ENCODE results near the gene TAF8.
"Not testable (repeated sequence)": the region's sequence is repeated elsewhere in the genome, so short reads cannot be mapped to it uniquely, and the experiment has no call there.

TAF8 gene

DNA sequence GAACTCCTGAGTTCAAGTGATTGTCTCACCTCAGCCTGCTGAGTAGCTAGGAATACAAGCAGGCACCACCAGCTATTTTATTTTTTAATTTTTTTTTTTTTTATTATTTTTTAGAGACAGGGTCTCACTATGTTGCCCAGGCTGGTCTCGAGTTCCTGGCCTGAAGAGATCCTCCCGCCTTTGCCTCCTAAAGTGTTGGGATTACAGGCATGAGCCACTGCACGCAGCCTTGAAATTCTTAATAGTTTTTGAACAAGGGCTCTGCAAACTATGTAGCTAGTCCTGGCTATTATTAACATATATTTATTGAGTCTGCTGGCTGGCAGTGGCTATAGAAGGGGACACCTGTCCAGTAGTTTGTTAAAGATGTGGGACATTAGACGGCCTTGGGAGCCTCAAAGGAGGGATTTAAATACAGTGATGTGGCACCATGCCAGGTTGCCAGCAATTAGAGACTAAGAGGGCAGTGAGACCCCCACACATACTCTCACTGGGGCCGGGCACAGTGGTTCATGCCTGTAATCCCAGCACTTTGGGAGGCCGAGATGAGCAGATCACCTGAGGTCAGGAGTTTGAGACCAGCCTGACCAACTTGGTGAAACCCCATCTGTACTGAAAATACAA, 21.1 kb upstream of the TAF8 start:
- no peak for DNase-seq

GRCh38 chr6:42029881-42030280, 20.4 kb upstream of the TAF8 start:
- DNase-seq = no peak

DNA sequence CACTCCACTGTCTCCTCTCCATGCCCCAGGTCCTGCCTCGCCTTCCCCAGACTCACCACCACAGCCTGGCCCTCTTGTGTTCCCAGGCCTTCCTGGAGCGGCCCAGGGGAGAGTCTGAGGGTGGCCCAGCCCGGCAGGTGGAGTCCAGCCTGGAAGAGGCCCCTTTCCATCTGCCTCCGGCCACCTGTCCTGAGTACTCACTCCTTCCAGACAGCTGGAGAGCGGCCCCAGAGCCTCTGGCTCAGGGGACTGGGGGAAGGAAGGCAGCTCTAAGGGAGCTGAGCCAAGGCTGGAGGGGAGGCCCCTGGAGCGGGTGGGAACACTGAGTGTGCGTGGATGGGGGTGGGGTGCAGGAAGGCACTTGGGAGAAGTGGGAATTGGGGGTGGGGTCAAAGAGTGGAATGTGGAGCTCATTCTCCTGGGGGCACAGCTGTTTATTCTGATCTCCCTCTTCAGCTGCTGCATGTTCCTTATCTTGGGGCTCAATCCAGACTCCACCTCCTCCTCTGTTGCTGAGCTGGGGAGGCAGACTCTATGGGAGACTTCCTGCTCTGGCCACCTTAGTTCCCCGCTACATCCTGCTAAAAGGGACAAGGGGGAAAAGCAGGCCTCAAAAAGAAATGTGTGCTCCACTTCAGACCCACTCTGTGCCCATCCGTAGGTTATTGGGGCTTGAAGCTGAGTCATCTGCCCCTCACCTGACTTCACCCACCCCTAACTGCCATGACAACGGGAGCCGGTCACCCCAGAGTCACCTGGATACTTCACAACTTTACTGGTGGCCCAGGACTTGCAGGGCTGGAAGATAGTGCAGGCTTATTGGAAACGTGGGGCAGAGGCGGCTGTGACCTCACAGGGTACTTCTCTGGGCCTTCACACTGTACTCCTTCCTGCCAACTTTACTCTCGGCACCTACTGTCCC, 19.5 kb upstream of the TAF8 start:
- peak; percentile 88 for DNase-seq

DNA sequence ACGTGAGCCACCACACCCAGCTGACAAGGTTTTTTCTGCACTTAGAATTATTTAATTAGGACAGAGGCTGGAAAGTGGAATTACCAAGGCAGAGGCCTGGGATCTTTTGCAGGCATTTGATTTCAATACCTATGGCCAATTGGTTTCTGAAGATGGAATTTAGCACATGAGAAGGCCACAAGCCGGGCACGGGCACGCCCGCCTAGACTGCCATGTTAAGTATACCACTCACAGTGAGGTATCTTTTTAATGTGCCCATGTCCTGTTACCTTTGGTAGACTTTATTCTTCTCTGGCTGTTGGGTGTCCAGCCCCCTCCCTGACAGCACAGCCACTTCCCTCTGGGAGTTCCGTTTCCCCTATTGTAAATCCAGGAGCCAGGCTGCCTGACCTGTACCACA, 18.0 kb upstream of the TAF8 start:
- no peak for DNase-seq

GRCh38 chr6:42037669-42038068, 12.7 kb upstream of the TAF8 start:
- not testable (repeated sequence) for DNase-seq

DNA sequence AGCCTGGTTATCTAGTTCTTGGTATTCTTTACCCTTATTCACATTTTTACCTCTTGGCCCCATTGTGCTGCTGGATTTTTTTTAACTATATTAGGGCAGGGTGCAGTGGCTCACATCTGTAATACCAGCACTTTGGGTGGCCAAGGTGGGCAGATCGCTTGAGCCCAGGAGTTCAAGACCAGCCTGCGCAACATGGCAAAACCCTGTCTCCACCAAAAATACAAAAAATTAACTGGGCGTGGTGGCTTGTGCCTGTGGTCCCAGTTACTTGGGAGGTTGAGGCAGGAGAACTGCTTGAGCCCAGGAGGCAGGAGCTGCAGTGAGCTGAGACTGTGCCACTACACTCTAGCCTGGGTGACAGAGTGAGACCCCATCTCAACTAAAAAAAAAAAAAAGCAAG, 12.2 kb upstream of the TAF8 start:
- no peak for DNase-seq

DNA sequence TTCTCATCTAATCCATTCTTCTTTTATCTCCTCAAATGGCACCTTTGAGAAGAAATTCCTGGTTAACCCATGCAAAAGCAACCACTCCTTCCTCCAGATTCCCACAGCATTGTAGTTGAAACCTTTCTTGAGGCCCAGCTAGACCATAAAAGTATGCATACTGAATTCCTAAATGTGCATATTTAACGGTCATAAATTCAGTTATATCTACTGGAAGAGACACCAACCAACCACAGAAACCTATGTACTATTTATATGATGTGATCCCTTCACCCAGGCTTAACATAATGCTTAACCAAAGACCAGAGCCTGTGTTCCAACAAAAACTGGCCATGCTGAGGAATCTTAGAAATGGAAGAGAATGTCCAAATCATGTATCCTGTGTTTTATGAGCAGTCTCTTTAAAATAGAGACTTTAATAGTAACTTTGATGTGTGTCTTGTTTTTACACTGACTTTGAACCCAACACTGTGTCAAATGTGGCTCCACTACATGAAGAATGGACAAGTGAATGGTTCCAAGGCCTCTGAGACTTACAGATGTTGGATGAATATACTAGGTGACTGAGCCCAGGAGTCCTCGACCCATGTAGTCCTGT, 11.4 kb upstream of the TAF8 start:
- DNase-seq = no peak

GRCh38 chr6:42040856-42041480, 9.4 kb upstream of the TAF8 start:
- DNase-seq = no peak

DNA sequence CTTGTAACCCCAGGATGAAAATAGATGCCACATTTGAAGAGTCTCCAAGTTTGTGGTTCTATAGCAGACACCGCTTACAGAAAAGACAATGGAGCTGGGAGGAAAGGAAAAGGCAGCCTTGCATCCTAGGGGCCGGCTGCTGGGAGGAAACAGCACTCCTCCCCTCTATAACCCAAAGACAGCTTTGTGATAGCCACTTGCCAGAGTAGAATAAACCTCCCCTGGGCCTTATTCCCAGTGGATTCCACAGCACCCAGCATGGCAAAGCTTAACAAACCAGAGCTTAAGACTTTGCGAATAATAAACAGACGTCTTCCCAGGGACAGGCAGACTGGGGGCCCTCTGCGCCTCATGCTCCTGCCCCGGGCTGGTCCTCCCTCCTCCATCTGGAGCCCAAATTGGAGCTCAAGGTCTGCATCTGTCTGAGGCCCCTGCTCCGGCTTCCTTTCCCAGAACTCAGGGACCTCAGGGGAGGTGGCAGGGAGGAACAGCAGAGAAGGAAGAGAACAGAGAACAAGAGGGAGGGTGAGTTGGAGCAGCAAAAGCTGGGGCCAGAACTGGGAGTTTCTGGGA, 8.8 kb upstream of the TAF8 start:
- DNase-seq = peak; percentile 78

DNA sequence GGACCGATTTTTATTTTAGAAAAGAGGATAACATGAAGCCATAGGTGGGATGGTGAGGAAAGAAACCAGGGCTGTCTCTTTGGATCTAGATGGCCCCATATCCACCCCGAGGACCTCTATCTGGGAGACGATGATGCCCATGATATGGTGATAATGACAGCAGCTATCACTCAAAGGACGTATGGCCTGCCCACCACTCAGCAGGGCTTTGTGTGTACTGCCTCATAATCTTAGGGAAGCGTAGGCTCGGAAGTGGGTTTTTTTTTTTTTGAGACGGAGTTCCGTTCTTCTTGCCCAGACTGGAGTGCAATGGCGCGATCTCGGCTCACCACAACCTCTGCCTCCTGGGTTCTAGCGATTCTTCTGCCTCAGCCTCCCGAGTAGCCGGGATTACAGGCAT, 8.2 kb upstream of the TAF8 start:
- DNase-seq = no peak

DNA sequence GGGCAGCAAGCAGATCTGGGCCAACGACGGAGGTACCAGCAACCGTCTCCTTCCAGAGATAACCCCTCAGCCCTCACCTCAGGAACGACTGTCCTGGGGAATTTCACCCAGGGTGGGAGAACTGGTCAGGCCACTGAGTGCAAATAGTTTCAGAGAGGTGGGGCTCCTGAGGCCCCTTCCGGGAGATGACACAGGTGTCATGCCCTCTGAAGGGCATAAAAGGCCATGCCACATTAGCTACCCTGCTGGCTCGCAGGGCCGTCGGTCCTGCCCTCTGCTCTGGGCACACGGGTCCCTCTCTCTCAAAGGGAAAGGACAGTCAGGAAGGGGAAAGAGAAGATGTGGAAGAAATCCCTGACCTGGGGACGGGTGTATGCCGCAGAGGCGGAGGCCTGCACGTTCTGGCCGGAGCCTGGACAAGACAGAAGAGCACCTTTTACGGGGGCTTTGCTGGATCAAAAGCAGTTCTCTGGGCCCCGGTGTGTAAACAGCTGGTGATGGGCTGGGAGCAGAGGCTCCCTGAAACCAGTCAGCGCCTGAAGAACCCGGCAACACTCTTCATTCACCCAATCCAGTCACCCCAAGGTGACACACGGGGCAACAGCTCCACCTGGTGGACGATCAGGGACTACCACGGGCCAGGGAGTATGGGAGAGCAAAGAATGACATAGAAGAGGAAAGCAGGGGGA, 6.4 kb upstream of the TAF8 start:
- peak; percentile 94 for DNase-seq

DNA sequence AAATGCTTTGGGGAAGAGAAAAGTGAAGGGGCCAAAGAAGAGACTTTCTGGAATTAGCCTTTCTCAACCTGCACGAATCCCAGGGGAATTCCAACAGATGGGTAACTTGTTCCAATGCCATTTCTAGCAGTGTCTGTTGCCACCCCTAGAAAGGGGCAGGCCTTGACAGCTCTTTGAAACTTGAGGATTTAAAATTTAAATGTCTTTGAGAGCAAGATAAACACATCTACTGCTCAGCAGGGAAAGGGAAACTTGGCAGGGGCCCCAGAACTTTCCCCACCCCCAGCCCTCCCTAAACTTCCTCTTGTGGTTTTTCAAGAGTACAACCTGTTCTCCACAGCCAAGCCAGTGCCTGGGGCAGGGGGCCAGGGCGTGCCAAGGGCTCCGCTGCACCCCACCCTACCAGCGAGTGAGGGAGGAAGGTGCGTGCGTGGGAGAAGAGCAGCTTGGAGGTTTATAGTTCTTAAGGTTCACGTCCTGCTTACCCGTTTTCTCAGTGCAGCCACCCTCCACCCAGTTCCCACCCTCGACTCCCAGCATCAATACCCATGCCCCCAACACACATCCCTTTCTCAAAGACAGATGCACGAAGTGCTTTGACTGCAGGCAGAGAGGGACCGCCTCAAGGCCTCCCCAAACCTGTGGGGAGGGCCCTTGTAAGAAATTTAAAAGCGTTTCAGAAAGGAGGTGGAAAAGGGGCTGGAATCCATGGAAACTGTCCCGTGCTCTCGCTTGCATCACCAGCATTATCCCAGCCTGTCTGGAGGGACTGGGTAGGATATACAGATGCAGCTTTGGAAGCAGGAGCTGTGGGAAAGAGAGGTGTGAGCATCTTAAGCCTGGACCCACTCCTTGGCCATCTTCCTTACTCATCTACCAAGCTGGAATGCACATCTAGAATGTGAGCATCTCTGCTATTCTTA, 4.5 kb upstream of the TAF8 start:
- DNase-seq = peak; percentile 87

- no peak for DNase-seq
Measured at GRCh38 chr6:42046464-42047212, 3.7 kb upstream of the TAF8 start.

DNA sequence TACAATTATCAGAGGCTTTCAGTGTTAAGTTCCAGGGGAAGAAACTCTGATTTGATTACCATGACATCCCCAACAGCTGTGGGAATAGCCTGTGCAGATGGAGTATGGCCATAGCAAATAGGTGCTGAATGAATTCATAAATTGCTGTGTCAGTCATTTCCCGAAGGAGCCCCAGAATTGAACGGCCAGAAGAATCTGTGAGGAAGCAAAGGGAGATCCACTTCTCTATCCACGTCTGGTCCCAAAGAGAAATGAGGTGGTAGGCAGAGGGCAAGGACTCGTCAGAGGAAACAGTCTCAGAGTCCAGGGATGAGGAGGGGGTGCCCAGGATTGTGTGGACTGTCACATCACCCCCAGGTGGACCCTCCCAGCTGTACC, 3.1 kb upstream of the TAF8 start:
- DNase-seq = no peak

DNA sequence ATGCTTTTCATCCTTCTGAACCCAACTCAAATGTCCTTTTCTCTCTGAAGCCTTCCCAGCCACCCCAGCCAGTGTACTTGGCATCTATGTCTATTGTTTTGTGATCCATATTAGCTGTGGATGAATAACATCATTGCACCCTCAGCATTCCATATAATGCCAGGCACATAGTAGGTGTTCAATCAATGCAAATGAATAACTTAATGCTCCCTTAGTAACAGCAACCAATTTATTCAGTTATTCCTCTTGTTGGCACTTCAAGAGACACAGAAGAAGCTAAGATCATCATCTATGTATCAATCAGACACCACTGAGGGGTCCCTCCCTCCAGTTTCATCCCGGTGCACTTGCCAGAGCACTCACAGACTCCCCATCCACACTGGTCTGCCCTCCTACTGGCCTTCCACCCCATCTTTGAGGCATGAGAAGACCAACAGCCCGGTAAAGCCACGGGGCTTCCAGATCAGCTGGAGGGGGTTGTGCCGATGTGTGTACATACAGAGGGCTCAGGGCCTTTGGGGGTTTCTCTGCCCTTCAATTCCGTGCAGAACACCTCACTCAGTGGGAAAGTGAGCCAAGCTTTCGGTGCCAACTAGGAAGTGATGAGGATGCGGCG, 2.4 kb upstream of the TAF8 start:
- DNase-seq = no peak

- peak; percentile 33 for DNase-seq
Measured at GRCh38 chr6:42049116-42049809, 1.1 kb upstream of the TAF8 start.

DNA sequence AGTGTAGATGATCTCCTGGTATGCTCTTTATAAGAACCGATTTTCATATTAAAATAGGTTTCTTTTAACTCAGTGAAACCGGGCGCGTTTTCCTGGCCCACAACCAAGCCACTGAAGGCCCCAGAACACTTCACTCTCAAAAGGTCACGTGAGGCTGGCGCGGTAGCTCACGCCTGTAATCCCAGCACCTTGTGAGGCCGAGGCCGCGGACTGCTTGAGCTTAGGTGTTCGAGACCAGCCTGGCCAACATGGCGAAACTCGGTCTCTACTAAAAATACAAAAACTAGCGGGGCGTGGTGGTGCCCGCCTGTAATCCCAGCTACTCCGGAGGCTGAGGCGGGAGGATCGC, 402 bp upstream of the TAF8 start:
- DNase-seq = peak; percentile 50

DNA sequence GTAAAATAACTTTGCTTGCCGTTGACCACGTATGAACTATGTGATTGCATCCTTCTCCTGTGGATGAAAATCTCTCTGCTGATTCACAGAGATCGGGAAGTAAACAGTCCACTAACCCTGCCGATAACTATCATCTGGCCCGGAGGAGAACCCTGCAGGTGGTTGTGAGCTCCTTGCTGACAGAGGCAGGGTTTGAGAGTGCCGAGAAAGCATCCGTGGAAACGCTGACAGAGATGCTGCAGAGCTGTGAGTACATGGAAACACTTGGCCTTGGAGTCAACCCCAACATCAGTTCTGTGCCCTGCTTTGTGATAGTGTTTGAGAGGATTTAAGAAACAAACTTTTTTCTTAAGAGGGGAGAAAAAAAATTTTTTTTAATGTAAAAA, 937 bp downstream of the TAF8 start:
- DNase-seq = no peak

GRCh38 chr6:42053601-42054000, 3.3 kb downstream of the TAF8 start:
- no peak for DNase-seq

GRCh38 chr6:42059743-42060142, 9.4 kb downstream of the TAF8 start:
- DNase-seq = no peak

Measured in femur (tissue), 1 donor.